B cell (primary cell): ENCODE data around the gene ADGRB2. TPM values are rescaled to one million over a fixed set of nuclear protein-coding genes. Genes with fewer than 3 reads are reported as not detected.

Experiments used
- ATAC-seq: fragments of 200-7000 bp; cut with Tn5 transposase; one replicate; pipeline ENCODE4 v1.10.0; 2021; ENCODE audit warnings: low read depth, mild to moderate bottlenecking, moderate number of reproducible peaks, moderate library complexity
- CTCF ChIA-PET: fragments of 350-600 bp; sonication (Branson Sonifier 250); formaldehyde crosslinking; loops from one replicate; lab custom pipeline; 2021; ENCODE audit warnings: antibody characterized with exemption, inconsistent platforms; lab: Charles Lee
- POLR2A ChIA-PET: fragments of 350-600 bp; sonication (Branson Sonifier 250); formaldehyde crosslinking; loops from one replicate; lab custom pipeline; 2021; ENCODE audit warnings: antibody characterized with exemption; lab: Charles Lee
- DNase-seq: peaks from one replicate; pipeline ENCODE4 v3.0.0; 2013
- H2AFZ ChIP-seq: 2 replicates; pipeline ENCODE4 v1.6.1; 2012; ENCODE audit warnings: mild to moderate bottlenecking, low read depth, low read length; ENCODE audit not compliant: insufficient read depth, poor library complexity, severe bottlenecking
- H3K27ac ChIP-seq, 2 donors: 1 replicate in 1 of 2; 2 replicates in 1 of 2; pipeline ENCODE4 v1.5.1; 2012 to 2013; ENCODE audit warnings: low read length in 2 of 2, mild to moderate bottlenecking in 2 of 2, moderate library complexity in 1 of 2
- H3K27me3 ChIP-seq, 4 experiments: fragments of 200-600 bp in 1 of 4; sonication (generic) in 1 of 4; replicated peaks in 1 of 4; 1 replicate in 2 of 4; 2 replicates in 2 of 4; pipeline versions ENCODE4 v1.6.1 to v1.7.0; 2013 to 2016; ENCODE audit warnings: low read length in 3 of 4, mild to moderate bottlenecking in 2 of 4, mixed read lengths in 1 of 4, moderate library complexity in 1 of 4; ENCODE audit not compliant: insufficient read depth in 4 of 4, control insufficient read depth in 3 of 4; ENCODE audit errors: control extremely low read depth in 1 of 4
- H3K36me3 ChIP-seq, 2 experiments: replicated peaks in 1 of 2; 1 replicate in 1 of 2; 2 replicates in 1 of 2; pipeline versions ENCODE4 v1.6.1 to v1.7.1; 2013; ENCODE audit warnings: low read length in 1 of 2; ENCODE audit not compliant: insufficient read depth in 2 of 2, control insufficient read depth in 1 of 2; ENCODE audit errors: control extremely low read depth in 1 of 2, extremely low read depth in 1 of 2
- H3K4me1 ChIP-seq, 2 donors: fragments of 200-600 bp in 1 of 2; sonication (generic) in 1 of 2; 1 replicate in 1 of 2; 2 replicates in 1 of 2; pipeline versions ENCODE4 v1.5.1 to v1.6.1; 2013 to 2017; ENCODE audit warnings: low read length in 2 of 2; ENCODE audit not compliant: control insufficient read depth in 2 of 2, insufficient read depth in 2 of 2
- H3K4me2 ChIP-seq: replicated peaks from 2 replicates; pipeline ENCODE3; 2012; ENCODE audit warnings: mild to moderate bottlenecking, low read depth, low read length; ENCODE audit not compliant: poor library complexity, severe bottlenecking
- H3K4me3 ChIP-seq, 5 experiments: fragments of 200-600 bp in 1 of 5; sonication (generic) in 1 of 5; 1 replicate in 3 of 5; 2 replicates in 2 of 5; pipeline versions ENCODE4 v1.5.1 to v1.7.0; 2011 to 2016; ENCODE audit warnings: low read length in 4 of 5, mild to moderate bottlenecking in 4 of 5, low read depth in 2 of 5, control low read depth in 1 of 5, moderate library complexity in 1 of 5; ENCODE audit not compliant: insufficient read depth in 1 of 5; ENCODE audit errors: control extremely low read depth in 1 of 5, extremely low read depth in 1 of 5
- H3K79me2 ChIP-seq: fragments of 200-600 bp; sonication (generic); one replicate; pipeline ENCODE4 v1.6.0; 2016; ENCODE audit warnings: low read length; ENCODE audit not compliant: control insufficient read depth, insufficient read depth
- H3K9ac ChIP-seq: fragments of 200-600 bp; sonication (generic); 2 replicates; pipeline ENCODE4 v1.6.1; 2017; ENCODE audit warnings: mild to moderate bottlenecking, low read length, moderate library complexity
- H3K9me3 ChIP-seq, 3 donors: one replicate each; pipeline versions ENCODE4 v1.6.1 to v1.7.1; 2013; ENCODE audit warnings: low read length in 2 of 3; ENCODE audit not compliant: control insufficient read depth in 2 of 3, insufficient read depth in 1 of 3; ENCODE audit errors: control extremely low read depth in 1 of 3
- H4K20me1 ChIP-seq: 2 replicates; pipeline ENCODE4 v1.6.0; 2012; ENCODE audit warnings: mild to moderate bottlenecking, low read length; ENCODE audit not compliant: insufficient read depth, control insufficient read depth, poor library complexity, severe bottlenecking
- H3K27ac Mint-ChIP-seq: one replicate; pipeline ENCODE4 v1.8.0; 2021; ENCODE audit warnings: mixed read lengths
- H3K27me3 Mint-ChIP-seq: one replicate; pipeline ENCODE4 v1.8.0; 2021; ENCODE audit warnings: mixed read lengths
- H3K4me1 Mint-ChIP-seq: one replicate; pipeline ENCODE4 v1.8.0; 2021; ENCODE audit warnings: mixed read lengths
- H3K4me3 Mint-ChIP-seq: one replicate; pipeline ENCODE4 v1.8.0; 2021; ENCODE audit warnings: mixed read lengths
- H3K9me3 Mint-ChIP-seq: one replicate; pipeline ENCODE4 v1.8.0; 2022; ENCODE audit warnings: mixed read lengths; ENCODE audit not compliant: insufficient read depth
- EZH2 ChIP-seq: IDR thresholded peaks from 2 replicates; pipeline ENCODE4 v1.6.1; 2012; ENCODE audit warnings: borderline replicate concordance, low read depth, mild to moderate bottlenecking, moderate library complexity, low read length; ENCODE audit not compliant: insufficient read depth, poor library complexity, severe bottlenecking
- WGBS: methylation state at CpG from one replicate; pipeline ENCODE4 v1.1.5; 2013; ENCODE audit warnings: missing lambda C conversion rate; ENCODE audit not compliant: insufficient coverage; 5-methylcytosine and 5-hydroxymethylcytosine counted together
- intact Hi-C: fragments of 100-400 bp; cut with micrococcal nuclease; formaldehyde crosslinking; loops from one replicate; pipeline ENCODE4 v1.10.0; 2022
- polyA plus RNA-seq: library from polyadenylated mRNA; depleted of rRNA; stranded (reverse); fragments of >200 nt; gene quantifications from 2 replicates; pipeline ENCODE4 v1.2.3, GENCODE V29; 2012
- total RNA-seq, 2 donors: library from RNA; stranded (reverse); fragments of 120-200 nt in 1 of 2; gene quantifications; 1 replicate in 1 of 2; 2 replicates in 1 of 2; pipeline versions ENCODE4 v1.2.3 to v1.2.4, GENCODE V29; 2013 to 2022
- TF ChIP-seq, protein P1 (sequence below): fragments of 200-600 bp; IDR thresholded peaks from one replicate; pipeline ENCODE4 v1.8.0; 2022; ENCODE audit warnings: antibody characterized with exemption, mild to moderate bottlenecking

The ADGRB2 gene
- total and polyA plus RNA-seq, 2 donors (not counting 1 experiment from before 2014, with no cell fraction given) = 1.9 to 2.7 TPM

DNA sequence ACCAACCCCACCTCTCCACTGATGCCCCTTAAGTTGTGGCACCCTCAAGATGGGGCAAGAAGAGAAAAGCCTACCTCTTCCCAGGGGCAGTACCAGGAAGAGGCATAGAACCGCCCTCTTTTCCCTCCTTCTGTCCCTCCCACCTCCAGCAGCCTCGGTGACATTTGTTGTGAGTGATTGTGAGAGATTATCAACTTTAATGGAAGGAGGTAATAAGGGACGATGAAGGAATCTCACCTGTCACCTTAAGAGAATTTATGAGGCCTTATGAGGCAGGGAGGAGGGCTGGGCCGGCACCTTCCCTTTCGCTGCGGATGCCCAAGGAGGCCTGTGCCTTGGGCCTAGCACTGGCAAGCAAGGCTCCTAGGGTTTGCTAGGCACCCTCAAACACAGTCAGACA, 1.4 kb upstream of the ADGRB2 start:
- POLR2A ChIA-PET = no interaction called here
- Mint-ChIP-seq H3K9me3 (no peaks in the 10 kb centered on the region), H3K27ac (no peak overlapping the region), H3K4me3 (no peak overlapping the region), H3K4me1 (peaks cover 46% of the 10 kb centered on the region), H3K27me3 (peaks cover 13% of the 10 kb centered on the region)
- no peaks in the 10 kb centered on the region for H3K79me2 ChIP-seq
- intact Hi-C loops = no loop called here
- H3K27me3 ChIP-seq = peaks cover 0 to 31% (median 15%) of the 10 kb centered on the region in 4 experiments
- WGBS = 100% methylated on average over 1 of the region's 6 CpGs
- CTCF ChIA-PET = interaction anchor here (1.0 to 10.8 kb wide), 3 partner anchors 11 to 356 kb away, joined by 3 to 199 read pairs (median 7); no protein-coding TSS in a partner anchor
- H3K9ac ChIP-seq = no peak overlapping the region
- H3K9me3 ChIP-seq = peaks cover 0 to 3% (median 0%) of the 10 kb centered on the region in 3 donors
- no peak overlapping the region for H2AFZ ChIP-seq
- peaks cover 47 to 53% of the 10 kb centered on the region in 2 donors for H3K4me1 ChIP-seq
- no peaks in the 10 kb centered on the region for H3K36me3 ChIP-seq
- no peak for ATAC-seq
- H4K20me1 ChIP-seq = peaks cover 10% of the 10 kb centered on the region
- H3K4me3 ChIP-seq = no peak overlapping the region
- no peak for DNase-seq
- no peak overlapping the region for H3K27ac ChIP-seq
- H3K4me2 ChIP-seq = no peak overlapping the region
- TF ChIP-seq, protein P1, sequence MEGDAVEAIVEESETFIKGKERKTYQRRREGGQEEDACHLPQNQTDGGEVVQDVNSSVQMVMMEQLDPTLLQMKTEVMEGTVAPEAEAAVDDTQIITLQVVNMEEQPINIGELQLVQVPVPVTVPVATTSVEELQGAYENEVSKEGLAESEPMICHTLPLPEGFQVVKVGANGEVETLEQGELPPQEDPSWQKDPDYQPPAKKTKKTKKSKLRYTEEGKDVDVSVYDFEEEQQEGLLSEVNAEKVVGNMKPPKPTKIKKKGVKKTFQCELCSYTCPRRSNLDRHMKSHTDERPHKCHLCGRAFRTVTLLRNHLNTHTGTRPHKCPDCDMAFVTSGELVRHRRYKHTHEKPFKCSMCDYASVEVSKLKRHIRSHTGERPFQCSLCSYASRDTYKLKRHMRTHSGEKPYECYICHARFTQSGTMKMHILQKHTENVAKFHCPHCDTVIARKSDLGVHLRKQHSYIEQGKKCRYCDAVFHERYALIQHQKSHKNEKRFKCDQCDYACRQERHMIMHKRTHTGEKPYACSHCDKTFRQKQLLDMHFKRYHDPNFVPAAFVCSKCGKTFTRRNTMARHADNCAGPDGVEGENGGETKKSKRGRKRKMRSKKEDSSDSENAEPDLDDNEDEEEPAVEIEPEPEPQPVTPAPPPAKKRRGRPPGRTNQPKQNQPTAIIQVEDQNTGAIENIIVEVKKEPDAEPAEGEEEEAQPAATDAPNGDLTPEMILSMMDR = no peak
- TF ChIP-seq EZH2 = no peak

DNA sequence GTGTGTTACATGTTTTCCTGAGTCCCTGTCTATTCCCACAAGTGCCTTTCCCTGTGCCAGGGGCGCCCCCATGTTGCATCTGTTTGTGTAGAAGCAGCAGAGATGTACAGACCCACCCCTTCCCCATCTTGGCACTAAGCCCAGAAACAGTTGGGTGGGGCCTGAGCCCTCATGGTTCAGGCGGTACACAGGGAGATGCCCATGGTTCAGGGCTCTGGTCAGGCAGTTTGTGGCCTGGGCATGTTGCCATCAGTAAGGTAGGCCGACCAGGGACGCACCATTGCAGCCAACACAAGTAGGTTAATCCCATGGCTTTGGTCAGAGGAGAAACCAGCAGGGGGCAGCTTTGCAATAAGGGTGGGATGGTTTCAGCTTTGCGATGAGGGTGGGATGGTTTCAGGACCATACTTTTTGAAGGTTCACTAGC, 914 bp upstream of the ADGRB2 start:
- H4K20me1 ChIP-seq = peaks cover 10% of the 10 kb centered on the region
- no peak overlapping the region for H3K4me3 ChIP-seq
- H3K27me3 Mint-ChIP-seq = peaks cover 13% of the 10 kb centered on the region
- WGBS = 29% methylated on average over 4 of the region's 5 CpGs
- peak overlapping the region; percentile 92 for H3K4me3 Mint-ChIP-seq
- peaks cover 46% of the 10 kb centered on the region for H3K4me1 Mint-ChIP-seq
- no peak overlapping the region for H2AFZ ChIP-seq
- no peak overlapping the region for H3K9ac ChIP-seq
- H3K27ac ChIP-seq = no peak overlapping the region
- H3K79me2 ChIP-seq = no peaks in the 10 kb centered on the region
- H3K4me1 ChIP-seq = peaks cover 47 to 57% of the 10 kb centered on the region in 2 donors
- no peaks in the 10 kb centered on the region for H3K36me3 ChIP-seq
- DNase-seq (no peak), ATAC-seq (no peak)
- H3K9me3 ChIP-seq = peaks cover 0 to 3% (median 0%) of the 10 kb centered on the region in 3 donors
- H3K27me3 ChIP-seq = peaks cover 0 to 31% (median 15%) of the 10 kb centered on the region in 4 experiments
- POLR2A ChIA-PET = no interaction called here
- intact Hi-C loops = no loop called here
- H3K9me3 Mint-ChIP-seq = no peaks in the 10 kb centered on the region
- H3K27ac Mint-ChIP-seq = no peak overlapping the region
- CTCF ChIA-PET = interaction anchor here (1.6 to 10.8 kb wide), 3 partner anchors 12 to 200 kb away, joined by 7 to 199 read pairs (median 27); no protein-coding TSS in a partner anchor
- TF ChIP-seq, protein P1 = no peak
- TF ChIP-seq EZH2 = no peak
- peak overlapping the region; percentile 86 for H3K4me2 ChIP-seq
